Endodermal cell (in vitro differentiated cells): Measurements from ENCODE around the gene SERPINI2. TPM values are rescaled to one million over a fixed set of nuclear protein-coding genes. Genes with fewer than 3 reads are reported as not detected.

Experiments
- DNase-seq: peaks from one replicate; pipeline ENCODE4 v3.0.0-alpha.2; 2017
- H3K27ac ChIP-seq: 2 replicates; pipeline ENCODE4 v1.5.1; 2013; ENCODE audit warnings: mild to moderate bottlenecking, low read depth, low read length, moderate library complexity
- H3K27me3 ChIP-seq: 2 replicates; pipeline ENCODE4 v1.6.1; 2013; ENCODE audit warnings: mild to moderate bottlenecking, low read length, moderate library complexity; ENCODE audit not compliant: insufficient read depth, control insufficient read depth, poor library complexity, severe bottlenecking
- H3K36me3 ChIP-seq: 2 replicates; pipeline ENCODE4 v1.7.0; 2013; ENCODE audit warnings: mild to moderate bottlenecking, low read length, moderate library complexity; ENCODE audit not compliant: control insufficient read depth, insufficient read depth
- H3K4me1 ChIP-seq: one replicate; pipeline ENCODE4 v1.7.0; 2013; ENCODE audit warnings: low read length; ENCODE audit not compliant: control insufficient read depth, insufficient read depth
- H3K4me3 ChIP-seq: 2 replicates; pipeline ENCODE4 v1.5.1; 2013; ENCODE audit warnings: mild to moderate bottlenecking, low read length, moderate library complexity
- H3K9ac ChIP-seq: 2 replicates; pipeline ENCODE4 v1.6.1; 2013; ENCODE audit warnings: mild to moderate bottlenecking, low read length, moderate library complexity; ENCODE audit not compliant: poor library complexity, severe bottlenecking; ENCODE audit errors: extremely low read depth
- H3K9me3 ChIP-seq: 2 replicates; pipeline ENCODE4 v1.6.1; 2013; ENCODE audit warnings: mild to moderate bottlenecking, low read length, moderate library complexity; ENCODE audit not compliant: control insufficient read depth
- H3K27ac Mint-ChIP-seq: 2 replicates; pipeline ENCODE4 v1.8.0; 2020; ENCODE audit warnings: mixed read lengths
- H3K27me3 Mint-ChIP-seq: 2 replicates; pipeline ENCODE4 v1.8.0; 2021; ENCODE audit warnings: mild to moderate bottlenecking, mixed read lengths; ENCODE audit not compliant: insufficient read depth
- H3K36me3 Mint-ChIP-seq: 2 replicates; pipeline ENCODE4 v1.8.0; 2020; ENCODE audit warnings: low read depth, mixed read lengths
- H3K4me1 Mint-ChIP-seq: 2 replicates; pipeline ENCODE4 v1.8.0; 2020; ENCODE audit warnings: mixed read lengths
- H3K4me3 Mint-ChIP-seq: 2 replicates; pipeline ENCODE4 v1.8.0; 2020; ENCODE audit warnings: mild to moderate bottlenecking, moderate library complexity, mixed read lengths
- H3K9me3 Mint-ChIP-seq: 2 replicates; pipeline ENCODE4 v1.8.0; 2020; ENCODE audit warnings: mild to moderate bottlenecking, mixed read lengths
- WGBS, 2 experiments: methylation state at CpG; one replicate each; pipeline versions ENCODE4 v1.1.5 to v1.1.7; 2013; ENCODE audit warnings: missing lambda C conversion rate in 2 of 2, mixed read lengths in 1 of 2; ENCODE audit not compliant: insufficient coverage in 1 of 2, insufficient read length in 1 of 2; 5-methylcytosine and 5-hydroxymethylcytosine counted together
- total RNA-seq, 2 donors: library from RNA; stranded (reverse); fragmentation: NEBNext Ultra II Directional in 1 of 2; extraction: Animal tissue kit (Norgen Biotek cat#: 25700) in 1 of 2; gene quantifications; 2 replicates in 1 of 2; 3 replicates in 1 of 2; pipeline ENCODE4 v1.2.1, GENCODE V29; 2021
- TF ChIP-seq, protein P1 (sequence below): fragments of 200-600 bp; sonication (generic); conservative IDR thresholded peaks from 2 replicates; pipeline ENCODE4 v1.5.0; 2021; ENCODE audit warnings: antibody characterized with exemption, mild to moderate bottlenecking

The SERPINI2 gene
- total RNA-seq, 2 donors from 2014 or later, result not detected

DNA sequence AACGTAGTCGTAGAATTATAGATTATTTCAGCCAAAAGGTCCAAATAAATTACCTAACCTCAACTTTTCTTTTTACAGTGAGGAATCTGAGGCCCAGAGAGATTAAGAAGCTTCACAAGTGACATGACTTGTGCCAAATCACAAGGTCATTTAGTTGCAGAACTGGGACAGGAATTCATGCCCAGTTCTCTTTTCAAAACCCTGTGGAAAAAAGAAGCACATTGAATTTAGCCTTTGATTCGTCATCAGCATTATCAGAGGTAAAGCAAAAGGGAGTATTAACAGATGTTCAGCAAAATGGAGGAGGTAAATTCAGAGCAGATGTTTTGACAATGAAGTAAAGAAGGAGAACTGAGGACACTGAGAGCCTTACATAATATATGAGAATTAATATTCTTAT is 4.5 kb downstream of the SERPINI2 start:
- no peaks in the 10 kb centered on the region for H3K9me3 ChIP-seq
- no peak overlapping the region for H3K4me3 ChIP-seq
- WGBS, 2 experiments, result 93 to 100% methylated on average over 2 to 3 of the region's 3 CpGs
- Mint-ChIP-seq H3K9me3 (no peaks in the 10 kb centered on the region), H3K4me1 (peaks cover 4% of the 10 kb centered on the region), H3K36me3 (no peaks in the 10 kb centered on the region), H3K27me3 (no peaks in the 10 kb centered on the region), H3K4me3 (no peak overlapping the region), H3K27ac (no peak overlapping the region)
- H3K27me3 ChIP-seq, result no peaks in the 10 kb centered on the region
- no peaks in the 10 kb centered on the region for H3K36me3 ChIP-seq
- no peak overlapping the region for H3K9ac ChIP-seq
- H3K4me1 ChIP-seq, result no peaks in the 10 kb centered on the region
- no peak for DNase-seq
- TF ChIP-seq, protein P1, sequence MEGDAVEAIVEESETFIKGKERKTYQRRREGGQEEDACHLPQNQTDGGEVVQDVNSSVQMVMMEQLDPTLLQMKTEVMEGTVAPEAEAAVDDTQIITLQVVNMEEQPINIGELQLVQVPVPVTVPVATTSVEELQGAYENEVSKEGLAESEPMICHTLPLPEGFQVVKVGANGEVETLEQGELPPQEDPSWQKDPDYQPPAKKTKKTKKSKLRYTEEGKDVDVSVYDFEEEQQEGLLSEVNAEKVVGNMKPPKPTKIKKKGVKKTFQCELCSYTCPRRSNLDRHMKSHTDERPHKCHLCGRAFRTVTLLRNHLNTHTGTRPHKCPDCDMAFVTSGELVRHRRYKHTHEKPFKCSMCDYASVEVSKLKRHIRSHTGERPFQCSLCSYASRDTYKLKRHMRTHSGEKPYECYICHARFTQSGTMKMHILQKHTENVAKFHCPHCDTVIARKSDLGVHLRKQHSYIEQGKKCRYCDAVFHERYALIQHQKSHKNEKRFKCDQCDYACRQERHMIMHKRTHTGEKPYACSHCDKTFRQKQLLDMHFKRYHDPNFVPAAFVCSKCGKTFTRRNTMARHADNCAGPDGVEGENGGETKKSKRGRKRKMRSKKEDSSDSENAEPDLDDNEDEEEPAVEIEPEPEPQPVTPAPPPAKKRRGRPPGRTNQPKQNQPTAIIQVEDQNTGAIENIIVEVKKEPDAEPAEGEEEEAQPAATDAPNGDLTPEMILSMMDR, result no peak
- no peak overlapping the region for H3K27ac ChIP-seq

DNA sequence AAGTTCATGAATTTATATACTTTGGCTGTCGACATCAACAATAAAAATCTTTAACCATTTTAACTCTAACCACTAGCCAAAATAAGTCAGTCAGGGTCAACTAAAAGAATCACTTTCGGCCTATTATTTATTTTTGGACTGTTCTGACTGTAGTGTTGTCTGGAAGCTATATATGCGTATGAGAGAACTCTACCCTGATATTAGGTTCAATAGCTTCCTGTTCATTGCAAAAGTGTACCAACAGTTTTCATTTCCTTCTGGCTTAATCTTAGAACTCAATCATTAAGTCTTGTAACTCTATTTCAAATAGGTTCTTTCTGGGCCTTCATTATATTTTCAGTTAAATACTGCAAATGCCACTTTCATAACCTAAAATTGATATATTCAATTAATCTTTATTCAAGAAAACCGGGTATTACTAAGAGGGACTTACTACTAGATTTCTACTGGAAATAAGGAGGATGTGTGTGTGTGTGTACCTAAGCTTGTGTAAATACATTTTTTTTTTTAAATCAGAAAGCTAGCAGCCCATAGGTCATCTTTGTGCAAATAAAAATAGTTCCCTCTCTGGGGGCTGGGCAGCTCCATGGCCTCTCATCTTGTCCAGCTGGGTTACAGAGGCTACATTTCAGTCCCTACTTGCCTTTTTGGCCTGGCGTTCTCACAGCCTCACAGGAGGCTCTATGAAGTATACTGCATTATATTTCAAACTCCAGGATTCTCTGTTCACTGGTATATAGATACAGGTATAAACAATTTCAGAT is 5.8 kb downstream of the SERPINI2 start:
- Histone ChIP-seq H3K9me3 (no peaks in the 10 kb centered on the region), H3K27me3 (no peaks in the 10 kb centered on the region), H3K36me3 (no peaks in the 10 kb centered on the region), H3K4me3 (no peak overlapping the region), H3K4me1 (no peaks in the 10 kb centered on the region), H3K9ac (no peak overlapping the region), H3K27ac (no peak overlapping the region)
- DNase-seq, result no peak
- TF ChIP-seq, protein P1, result no peak
- Mint-ChIP-seq H3K4me3 (no peak overlapping the region), H3K27ac (no peak overlapping the region), H3K4me1 (peaks cover 4% of the 10 kb centered on the region), H3K36me3 (no peaks in the 10 kb centered on the region), H3K9me3 (no peaks in the 10 kb centered on the region), H3K27me3 (no peaks in the 10 kb centered on the region)
- 84% methylated on average over 5 of the region's 5 CpGs; no CpG with 5 or more reads in 1 of the 2 experiments for WGBS, 2 experiments

DNA sequence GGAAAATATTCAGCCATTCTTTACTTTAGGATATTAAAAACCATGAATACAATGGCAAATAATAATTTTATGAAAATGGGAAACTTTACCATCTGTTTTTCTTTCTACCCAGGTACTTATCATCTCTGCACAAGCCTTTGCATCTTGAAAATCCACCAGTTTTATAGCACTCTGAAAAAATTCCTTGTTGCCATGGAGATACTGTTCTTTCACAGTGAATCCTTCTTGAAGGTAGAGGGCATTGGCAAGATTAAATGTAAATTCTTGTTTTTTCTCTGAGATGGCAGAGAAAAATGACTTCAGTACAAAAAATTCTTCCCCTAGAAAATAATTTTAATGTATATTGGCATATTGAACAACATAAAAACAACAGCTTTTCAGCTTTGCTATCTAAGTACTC is 6.9 kb downstream of the SERPINI2 start:
- no peaks in the 10 kb centered on the region for H3K27me3 ChIP-seq
- H3K27ac Mint-ChIP-seq, result no peak overlapping the region

More for the DNA sequence above, 6.9 kb downstream of the SERPINI2 start:
- Mint-ChIP-seq H3K4me1 (peaks cover 4% of the 10 kb centered on the region), H3K36me3 (no peaks in the 10 kb centered on the region), H3K4me3 (no peak overlapping the region), H3K27me3 (no peaks in the 10 kb centered on the region), H3K9me3 (no peaks in the 10 kb centered on the region)
- TF ChIP-seq, protein P1, result no peak
- no peak for DNase-seq
- Histone ChIP-seq H3K36me3 (no peaks in the 10 kb centered on the region), H3K9ac (no peak overlapping the region), H3K4me3 (no peak overlapping the region), H3K27ac (no peak overlapping the region), H3K4me1 (no peaks in the 10 kb centered on the region), H3K9me3 (no peaks in the 10 kb centered on the region)
